ENCODE measurements around the gene AGER.
"Not testable (repeated sequence)": the region's sequence is repeated elsewhere in the genome, so short reads cannot be mapped to it uniquely, and the experiment has no call there.

Gene AGER

GRCh38 chr6:32186151-32186840 lies 2.2 kb upstream of the AGER start:
- not testable (repeated sequence) for DNase-seq (ENCODE audit: low read depth in 2 of 2)

DNA sequence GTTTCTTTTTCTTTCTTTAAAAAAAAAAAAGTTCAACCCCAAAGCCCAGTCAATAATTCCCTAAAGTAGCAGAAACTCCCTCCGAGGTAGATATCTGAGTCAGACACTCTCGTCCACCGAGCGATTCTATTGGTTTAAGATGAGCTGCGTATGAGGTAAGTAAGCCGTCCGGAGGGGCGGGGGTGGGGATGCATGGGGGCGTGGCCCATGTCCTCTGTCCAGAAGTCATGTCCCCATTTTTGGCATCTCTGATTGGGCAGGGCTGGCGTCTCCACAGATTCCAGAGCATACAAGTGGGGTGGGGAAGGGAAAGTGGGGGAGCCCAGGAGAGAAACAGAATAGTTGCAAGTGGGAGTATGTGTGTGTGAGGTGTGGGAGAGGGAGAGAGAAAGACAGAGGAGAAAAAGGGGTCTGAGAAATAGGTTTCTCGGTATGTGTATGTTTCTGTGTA lies 1.7 kb upstream of the AGER start:
- peak in 1 of 2 donors; percentile 54 for DNase-seq (ENCODE audit: low read depth in 2 of 2)

GRCh38 chr6:32183483-32184083 lies 470 bp downstream of the AGER start:
- DNase-seq (ENCODE audit: low read depth in 2 of 2): no peak

DNA sequence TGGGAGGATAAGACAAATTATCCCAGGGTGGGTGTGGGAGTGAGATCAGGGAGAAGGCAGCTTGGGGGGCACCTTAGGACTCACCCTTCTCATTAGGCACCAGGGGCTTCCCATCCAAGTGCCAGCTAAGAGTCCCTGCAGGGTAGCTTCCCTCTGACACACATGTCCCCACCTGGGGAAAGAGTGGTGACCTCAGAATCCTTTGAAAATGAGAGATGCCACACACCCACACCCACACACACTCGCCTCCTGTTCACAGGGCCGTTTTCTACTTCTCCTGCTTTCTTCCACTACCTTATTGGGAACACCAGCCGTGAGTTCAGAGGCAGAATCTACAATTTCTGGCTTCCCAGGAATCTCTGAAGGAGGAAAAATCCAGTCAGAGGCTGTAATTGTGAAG lies 1.0 kb downstream of the AGER start:
- no peak for DNase-seq (ENCODE audit: low read depth in 2 of 2)

GRCh38 chr6:32182555-32182981 lies 1.5 kb downstream of the AGER start:
- no peak for DNase-seq (ENCODE audit: low read depth in 2 of 2)

GRCh38 chr6:32181915-32182529 lies 2.0 kb downstream of the AGER start:
- no peak for DNase-seq (ENCODE audit: low read depth in 2 of 2)

GRCh38 chr6:32181148-32181702 lies 2.8 kb downstream of the AGER start:
- no peak for DNase-seq (ENCODE audit: low read depth in 2 of 2)

- DNase-seq (ENCODE audit: low read depth in 2 of 2): no peak
Measured at GRCh38 chr6:32179766-32180405, 4.2 kb downstream of the AGER start.

DNA sequence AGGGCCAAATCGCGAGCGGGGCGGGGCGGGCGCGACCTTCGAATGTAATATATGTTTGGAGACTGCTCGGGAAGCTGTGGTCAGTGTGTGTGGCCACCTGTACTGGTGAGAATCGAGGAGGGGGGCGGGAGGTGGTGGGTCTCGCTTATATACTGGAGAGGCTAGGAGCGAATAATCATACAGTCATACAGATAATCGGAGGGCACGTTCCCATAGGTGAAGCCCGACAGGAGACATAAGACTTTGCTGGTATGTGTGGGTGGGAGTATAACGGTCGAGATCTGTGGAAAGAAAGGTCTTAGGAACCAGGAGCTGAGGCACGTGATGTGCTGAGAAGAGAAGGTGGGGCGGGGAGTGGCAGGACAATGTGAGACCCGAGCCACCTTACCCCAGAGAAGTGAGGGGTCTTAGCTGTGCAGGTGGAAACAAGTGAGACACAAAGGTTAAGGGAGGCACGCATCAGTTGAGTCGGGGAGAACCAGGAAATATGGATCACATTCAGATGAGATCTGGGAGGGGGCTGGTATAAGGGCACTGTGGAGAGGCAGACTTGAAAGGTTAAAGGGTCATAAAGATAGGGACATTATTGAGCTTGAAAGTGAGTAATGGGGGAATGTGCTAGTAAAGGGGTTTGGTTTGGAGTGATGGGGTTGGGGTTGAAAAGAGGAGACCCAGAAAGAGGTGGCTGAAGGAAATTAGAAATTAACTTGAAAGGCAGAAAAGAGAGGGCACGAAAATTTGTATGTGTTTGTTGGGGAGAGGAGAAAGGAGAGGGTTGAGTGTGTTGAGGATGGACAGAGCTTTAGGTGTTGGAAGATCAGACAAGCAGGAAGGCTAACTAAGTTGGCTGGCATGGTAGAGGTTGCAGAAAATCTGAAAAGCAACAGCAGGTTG lies 5.3 kb downstream of the AGER start:
- no peak for DNase-seq (ENCODE audit: low read depth in 2 of 2)

- DNase-seq (ENCODE audit: low read depth in 2 of 2): peak; percentile 86 to 89
Measured at GRCh38 chr6:32177788-32178546, 6.1 kb downstream of the AGER start, which contains the start of gene RNF5. Gene RNF5, plus strand, starts transcription at chr6:32178405. Its CDS starts 107 bp downstream, at chr6:32178512.

- DNase-seq (ENCODE audit: low read depth in 2 of 2): no peak
Measured at GRCh38 chr6:32177183-32177787, 6.8 kb downstream of the AGER start.

GRCh38 chr6:32176476-32177182 lies 7.4 kb downstream of the AGER start:
- no peak for DNase-seq (ENCODE audit: low read depth in 2 of 2)

GRCh38 chr6:32175711-32176475 lies 8.2 kb downstream of the AGER start, which contains the start of gene AGPAT1:
Gene AGPAT1, minus strand, starts transcription at chr6:32176084. Its CDS starts 4,588 bp downstream, at chr6:32171496.
- peak; percentile 91 to 92 for DNase-seq (ENCODE audit: low read depth in 2 of 2)

GRCh38 chr6:32175322-32175710 lies 8.7 kb downstream of the AGER start:
- DNase-seq (ENCODE audit: low read depth in 2 of 2): no peak

DNA sequence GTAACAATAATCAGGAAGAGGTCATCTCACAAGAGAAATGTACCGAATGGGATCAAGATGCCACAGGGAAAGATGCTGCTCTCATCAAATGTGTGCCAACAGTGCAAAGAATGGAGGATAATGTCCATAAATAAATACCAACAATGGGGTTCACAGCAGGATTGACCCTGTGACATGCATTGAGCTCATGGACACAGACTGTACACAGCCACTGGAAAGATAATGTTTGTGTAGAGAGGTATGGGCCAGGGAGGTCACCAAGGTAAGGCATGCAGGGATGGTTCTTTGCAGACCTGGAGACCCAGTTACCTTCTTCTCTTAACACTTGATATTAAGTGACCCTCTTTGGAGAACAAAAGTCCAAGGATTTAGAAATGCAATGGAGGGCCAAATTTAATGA lies 9.6 kb downstream of the AGER start:
- no peak for DNase-seq (ENCODE audit: low read depth in 2 of 2)

- DNase-seq (ENCODE audit: low read depth in 2 of 2): no peak
Measured at GRCh38 chr6:32173051-32173727, 10.9 kb downstream of the AGER start.

GRCh38 chr6:32171234-32171633 lies 12.8 kb downstream of the AGER start:
- DNase-seq (ENCODE audit: low read depth in 2 of 2): no peak

DNA sequence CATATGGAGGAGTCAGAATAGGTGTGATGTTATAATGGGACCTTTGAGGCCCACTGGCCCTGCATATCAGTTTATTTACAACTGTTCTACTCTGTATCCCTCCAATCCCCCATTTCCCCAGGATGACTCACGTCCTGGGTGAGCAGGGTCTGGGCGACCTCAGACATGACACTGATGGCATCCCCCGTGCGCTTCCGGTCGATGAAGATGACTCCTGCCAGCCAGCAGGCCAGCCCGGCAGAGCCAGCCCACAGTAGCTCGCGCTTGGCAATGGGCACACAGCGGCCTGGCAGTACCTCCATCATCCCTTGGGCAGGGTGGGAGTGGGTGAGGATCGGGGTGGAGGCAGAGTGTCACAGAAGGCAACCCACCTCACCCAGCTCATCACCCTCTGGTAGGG lies 13.8 kb downstream of the AGER start:
- no peak for DNase-seq (ENCODE audit: low read depth in 2 of 2)
